Measurements from ENCODE around the gene SMG6. TPM values are rescaled to one million over a fixed set of nuclear protein-coding genes. Genes with fewer than 3 reads are reported as not detected.

Gene SMG6
- total and polyA plus RNA-seq, 4 experiments from 2014 or later: 3.8 to 58.5 (median 30.6) TPM

DNA sequence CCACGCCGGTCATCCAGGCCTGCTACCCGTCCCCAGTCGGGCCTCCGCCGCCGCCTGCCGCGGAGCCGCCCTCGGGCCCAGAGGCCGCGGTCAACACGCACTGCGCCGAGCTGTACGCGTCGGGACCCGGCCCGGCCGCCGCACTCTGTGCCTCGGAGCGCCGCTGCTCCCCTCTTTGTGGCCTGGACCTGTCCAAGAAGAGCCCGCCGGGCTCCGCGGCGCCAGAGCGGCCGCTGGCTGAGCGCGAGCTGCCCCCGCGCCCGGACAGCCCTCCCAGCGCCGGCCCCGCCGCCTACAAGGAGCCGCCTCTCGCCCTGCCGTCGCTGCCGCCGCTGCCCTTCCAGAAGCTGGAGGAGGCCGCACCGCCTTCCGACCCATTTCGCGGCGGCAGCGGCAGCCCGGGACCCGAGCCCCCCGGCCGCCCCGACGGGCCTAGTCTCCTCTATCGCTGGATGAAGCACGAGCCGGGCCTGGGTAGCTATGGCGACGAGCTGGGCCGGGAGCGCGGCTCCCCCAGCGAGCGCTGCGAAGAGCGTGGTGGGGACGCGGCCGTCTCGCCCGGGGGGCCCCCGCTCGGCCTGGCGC is 246.3 kb downstream of the SMG6 start:
- ChIA-PET CTCF (ENCODE audit: partially characterized antibody) (interaction anchor here (0.9 to 8.6 kb wide), 22 partner anchors 8 to 341 kb away, joined by 3 to 192 read pairs (median 4); no protein-coding TSS in a partner anchor), POLR2A (ENCODE audit: partially characterized antibody) (interaction anchor here (1.1 to 6.8 kb wide), 12 partner anchors 8 to 246 kb away, joined by 3 to 75 read pairs (median 11); partner anchors contain the start of genes OVCA2, SMG6 and SRR)
- no peaks in the 10 kb centered on the region for H3K27me3 ChIP-seq (ENCODE audit: insufficient read depth, low read length)
- peaks cover 21% of the 10 kb centered on the region for H3K4me1 ChIP-seq (ENCODE audit: insufficient read depth, low read length)
- Mint-ChIP-seq H3K4me3 (no peak overlapping the region), H3K36me3 (peaks cover 12 to 18% of the 10 kb centered on the region in 2 donors), H3K27me3 (no peaks in the 10 kb centered on the region), H3K9me3 (no peaks in the 10 kb centered on the region), H3K27ac (no peak overlapping the region), H3K4me1 (peaks cover 7 to 27% (median 17%) of the 10 kb centered on the region in 4 donors)
- H3K9me3 ChIP-seq (ENCODE audit: control insufficient read depth in 1 of 2, low read length in 2 of 2): no peaks in the 10 kb centered on the region
- no peak overlapping the region for H3K4me3 ChIP-seq (ENCODE audit: low read length in 2 of 2)
- intact Hi-C loops (cut with micrococcal nuclease): no loop called here
- H3K36me3 ChIP-seq (ENCODE audit: insufficient read depth, low read length): no peaks in the 10 kb centered on the region
- H3K27ac ChIP-seq (ENCODE audit: low read depth, low read length): no peak overlapping the region
- DNase-seq: no peak

DNA sequence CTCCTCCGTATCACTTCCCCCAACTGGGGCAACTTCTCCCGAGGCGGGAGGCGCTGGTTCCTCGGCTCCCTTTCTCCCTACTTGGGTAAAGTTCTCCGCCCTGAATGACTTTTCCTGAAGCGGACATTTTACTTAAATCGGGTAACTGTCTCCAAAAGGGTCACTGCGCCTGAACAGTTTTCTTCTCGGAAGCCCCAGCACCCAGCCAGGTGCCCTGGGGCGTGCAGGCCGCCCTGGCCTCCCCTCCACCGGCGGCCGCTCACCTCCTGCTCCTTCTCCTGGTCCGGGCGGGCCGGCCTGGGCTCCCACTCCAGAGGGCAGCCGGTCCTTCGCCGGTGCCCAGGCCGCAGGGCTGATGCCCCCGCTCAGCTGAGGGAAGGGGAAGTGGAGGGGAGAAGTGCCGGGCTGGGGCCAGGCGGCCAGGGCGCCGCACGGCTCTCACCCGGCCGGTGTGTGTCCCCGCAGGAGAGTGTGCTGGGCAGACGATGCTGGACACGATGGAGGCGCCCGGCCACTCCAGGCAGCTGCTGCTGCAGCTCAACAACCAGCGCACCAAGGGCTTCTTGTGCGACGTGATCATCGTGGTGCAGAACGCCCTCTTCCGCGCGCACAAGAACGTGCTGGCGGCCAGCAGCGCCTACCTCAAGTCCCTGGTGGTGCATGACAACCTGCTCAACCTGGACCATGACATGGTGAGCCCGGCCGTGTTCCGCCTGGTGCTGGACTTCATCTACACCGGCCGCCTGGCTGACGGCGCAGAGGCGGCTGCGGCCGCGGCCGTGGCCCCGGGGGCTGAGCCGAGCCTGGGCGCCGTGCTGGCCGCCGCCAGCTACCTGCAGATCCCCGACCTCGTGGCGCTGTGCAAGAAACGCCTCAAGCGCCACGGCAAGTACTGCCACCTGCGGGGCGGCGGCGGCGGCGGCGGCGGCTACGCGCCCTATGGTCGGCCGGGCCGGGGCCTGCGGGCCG is 247.1 kb downstream of the SMG6 start:
- ChIA-PET POLR2A (ENCODE audit: partially characterized antibody) (interaction anchor here (0.7 to 6.8 kb wide), 22 partner anchors 8 to 407 kb away, joined by 3 to 75 read pairs (median 8); partner anchors contain the start of genes OVCA2, RILP, RTN4RL1 and SMG6), CTCF (ENCODE audit: partially characterized antibody) (interaction anchor here (0.8 to 8.6 kb wide), 22 partner anchors 9 to 297 kb away, joined by 3 to 192 read pairs (median 5); partner anchors contain the start of genes SMG6 and SRR)
- no peaks in the 10 kb centered on the region for H3K36me3 ChIP-seq (ENCODE audit: insufficient read depth, low read length)
- Mint-ChIP-seq H3K36me3 (peaks cover 5 to 12% of the 10 kb centered on the region in 2 donors), H3K27me3 (no peaks in the 10 kb centered on the region), H3K4me1 (peaks cover 13 to 34% (median 23%) of the 10 kb centered on the region in 4 donors), H3K9me3 (no peaks in the 10 kb centered on the region), H3K27ac (peak overlapping the region in 4 of 7 donors; percentile 23 to 86 (median 80)), H3K4me3 (peak overlapping the region; percentile 67 to 84 (median 76))
- H3K4me1 ChIP-seq (ENCODE audit: insufficient read depth, low read length): peaks cover 27% of the 10 kb centered on the region
- H3K27ac ChIP-seq (ENCODE audit: low read depth, low read length): no peak overlapping the region
- peak; percentile 63 to 72 (median 68) for DNase-seq
- H3K4me3 ChIP-seq (ENCODE audit: low read length in 2 of 2): peak overlapping the region in 1 of 2 donors; percentile 51
- no peaks in the 10 kb centered on the region for H3K9me3 ChIP-seq (ENCODE audit: control insufficient read depth in 1 of 2, low read length in 2 of 2)
- H3K27me3 ChIP-seq (ENCODE audit: insufficient read depth, low read length): no peaks in the 10 kb centered on the region
- intact Hi-C loops (cut with micrococcal nuclease): no loop called here

DNA sequence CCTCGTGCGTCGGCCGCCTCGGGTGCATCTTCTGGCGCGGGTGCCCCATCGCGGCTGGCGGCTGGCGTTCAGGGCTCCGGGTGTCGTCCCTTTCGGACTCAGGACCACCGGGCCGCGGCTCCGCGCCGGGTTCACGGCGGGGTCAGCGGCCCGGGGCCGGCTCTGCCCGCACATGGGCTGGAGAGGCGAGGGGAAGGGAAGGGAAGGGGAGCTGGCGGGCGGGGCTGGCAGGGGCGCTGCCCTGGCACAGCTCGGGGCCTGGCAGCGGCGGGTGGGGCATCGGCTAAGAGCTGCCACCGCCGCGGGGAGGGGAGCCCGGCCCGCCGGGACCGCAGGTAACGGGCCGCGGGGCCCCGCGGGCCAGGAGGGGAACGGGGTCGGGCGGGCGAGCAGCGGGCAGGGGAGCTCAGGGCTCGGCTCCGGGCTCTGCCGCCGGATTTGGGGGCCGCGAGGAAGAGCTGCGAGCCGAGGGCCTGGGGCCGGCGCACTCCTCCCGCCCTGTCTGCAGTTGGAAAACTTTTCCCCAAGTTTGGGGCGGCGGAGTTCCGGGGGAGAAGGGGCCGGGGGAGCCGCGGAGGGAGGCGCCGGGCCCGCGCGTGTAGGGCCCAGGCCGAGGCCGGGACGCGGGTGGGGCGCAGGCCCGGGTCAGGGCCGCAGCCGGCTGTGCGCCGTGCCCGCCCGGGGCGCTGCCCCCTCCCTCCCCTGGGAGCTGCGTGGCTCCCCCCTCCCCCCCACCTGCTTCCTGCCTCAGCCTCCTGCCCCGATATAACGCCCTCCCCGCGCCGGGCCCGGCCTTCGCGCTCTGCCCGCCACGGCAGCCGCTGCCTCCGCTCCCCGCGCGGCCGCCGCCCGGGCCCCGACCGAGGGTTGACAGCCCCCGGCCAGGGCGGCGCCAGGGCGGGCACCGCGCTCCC is 248.0 kb downstream of the SMG6 start:
- Histone ChIP-seq H3K27ac (ENCODE audit: low read depth, low read length) (peak overlapping the region; percentile 71), H3K9me3 (ENCODE audit: control insufficient read depth in 1 of 2, low read length in 2 of 2) (no peaks in the 10 kb centered on the region), H3K27me3 (ENCODE audit: insufficient read depth, low read length) (no peaks in the 10 kb centered on the region), H3K4me1 (ENCODE audit: insufficient read depth, low read length) (peaks cover 30% of the 10 kb centered on the region), H3K4me3 (ENCODE audit: low read length in 2 of 2) (peak overlapping the region in 1 of 2 donors; percentile 63), H3K36me3 (ENCODE audit: insufficient read depth, low read length) (no peaks in the 10 kb centered on the region)
- intact Hi-C loops (cut with micrococcal nuclease): loop anchor here (1.0 to 2.0 kb wide), 2 partner anchors 227 to 281 kb away; partner anchors contain the start of genes SGSM2 and TSR1
- Mint-ChIP-seq H3K36me3 (peaks cover under 1 to 9% of the 10 kb centered on the region in 2 donors), H3K27me3 (no peaks in the 10 kb centered on the region), H3K9me3 (no peaks in the 10 kb centered on the region), H3K4me1 (peaks cover 13 to 34% (median 23%) of the 10 kb centered on the region in 4 donors), H3K27ac (no peak overlapping the region), H3K4me3 (peak overlapping the region in 1 of 8 donors; percentile 69)
- ChIA-PET CTCF (ENCODE audit: partially characterized antibody) (interaction anchor here (0.6 to 8.6 kb wide), 32 partner anchors 9 to 339 kb away, joined by 3 to 192 read pairs (median 6); partner anchors contain the start of genes SMG6, SRR and TSR1), POLR2A (ENCODE audit: partially characterized antibody) (interaction anchor here (0.6 to 6.8 kb wide), 26 partner anchors 9 to 1056 kb away, joined by 3 to 75 read pairs (median 4); partner anchors contain the start of genes RILP, RTN4RL1, SMG6 and SRR)
- DNase-seq: peak in 3 of 5 donors; percentile 32 to 44 (median 39)

DNA sequence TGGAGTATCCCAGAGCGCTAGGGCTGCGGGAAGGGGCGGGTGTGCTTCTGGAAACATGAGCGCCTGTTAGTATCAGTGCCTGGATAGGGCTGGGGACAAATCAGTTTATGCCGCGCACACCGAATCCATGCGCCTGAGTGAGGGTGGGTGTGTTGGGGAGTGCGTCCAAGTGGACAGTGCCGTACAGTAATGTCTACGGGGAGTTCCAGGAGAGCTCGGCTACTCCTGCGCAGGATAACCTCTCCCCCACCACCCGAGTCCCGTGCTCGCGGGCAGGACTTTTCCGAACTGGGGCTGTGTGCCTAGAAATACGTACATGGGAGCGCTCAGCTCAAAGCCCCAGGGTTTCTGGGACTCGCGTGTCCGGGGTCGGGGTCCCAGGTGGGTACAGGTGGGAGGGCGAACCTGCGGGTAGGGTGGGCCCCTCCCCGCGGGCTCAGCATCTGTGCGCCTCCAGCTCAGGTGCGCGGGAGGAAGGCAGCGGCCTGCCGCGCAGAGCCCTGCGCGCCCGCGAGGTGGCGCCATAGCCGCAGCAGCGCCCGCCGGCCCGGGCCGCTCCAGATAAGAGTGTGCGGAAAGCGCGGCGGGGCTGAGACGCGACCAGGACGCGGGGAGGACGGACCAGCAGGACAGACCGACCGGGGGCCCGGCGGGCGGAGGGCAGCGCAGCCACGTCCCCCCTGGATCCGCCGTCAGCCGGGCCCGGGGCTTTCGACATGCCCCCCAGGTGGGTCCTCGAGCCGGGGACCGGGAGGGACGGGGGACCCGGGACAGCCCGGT is 248.9 kb downstream of the SMG6 start, which contains the start of gene HIC1:
HIC1 (plus strand) TSS at position 592 of the 780 bp plus-strand sequence. CDS start 1,588 bp downstream, outside the sequence.
- Histone ChIP-seq H3K36me3 (ENCODE audit: insufficient read depth, low read length) (no peaks in the 10 kb centered on the region), H3K27me3 (ENCODE audit: insufficient read depth, low read length) (no peaks in the 10 kb centered on the region), H3K27ac (ENCODE audit: low read depth, low read length) (peak within 1 kb of the TSS; percentile 71), H3K4me3 (ENCODE audit: low read length in 2 of 2) (peak within 1 kb of the TSS; percentile 47 to 63), H3K9me3 (ENCODE audit: control insufficient read depth in 1 of 2, low read length in 2 of 2) (no peaks in the 10 kb centered on the region), H3K4me1 (ENCODE audit: insufficient read depth, low read length) (peaks cover 30% of the 10 kb centered on the region)
- intact Hi-C loops (cut with micrococcal nuclease): loop anchor here (1.0 to 2.0 kb wide), 6 partner anchors 190 to 347 kb away; partner anchors contain the start of genes MNT, SGSM2, SMG6 and SRR
- Mint-ChIP-seq H3K27ac (peak within 1 kb of the TSS; percentile 87 to 96 (median 92)), H3K4me1 (peaks cover 13 to 34% (median 21%) of the 10 kb centered on the region in 4 donors), H3K27me3 (no peaks in the 10 kb centered on the region), H3K9me3 (no peaks in the 10 kb centered on the region), H3K36me3 (peaks cover 0 to 4% of the 10 kb centered on the region in 2 donors), H3K4me3 (peak within 1 kb of the TSS; percentile 79 to 91 (median 83))
- CTCF ChIA-PET (ENCODE audit: partially characterized antibody): interaction anchor here (0.5 to 8.6 kb wide), 43 partner anchors 9 to 406 kb away, joined by 3 to 192 read pairs (median 5); partner anchors contain the start of genes SMG6 and SRR
- DNase-seq: peak; percentile 74 to 86 (median 83)
- POLR2A ChIA-PET (ENCODE audit: partially characterized antibody): interaction anchor here (0.7 to 6.8 kb wide), 24 partner anchors 10 to 338 kb away, joined by 3 to 75 read pairs (median 6); partner anchors contain the start of genes RTN4RL1, SMG6, SRR and TSR1

DNA sequence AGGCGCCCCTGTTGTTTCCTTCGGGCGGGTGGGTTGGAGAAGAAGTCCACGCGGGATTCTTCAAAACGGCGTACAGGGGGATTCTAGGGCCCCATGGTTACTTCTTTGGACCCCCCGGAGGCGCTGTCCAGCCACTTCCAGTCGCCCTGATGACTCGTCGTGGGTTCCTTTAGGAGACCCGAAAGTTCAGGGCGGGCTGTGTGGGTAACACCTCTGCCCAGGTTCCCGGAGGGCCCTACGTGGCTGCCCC is 249.4 kb downstream of the SMG6 start:
- H3K27ac Mint-ChIP-seq: peak overlapping the region; percentile 87 to 96 (median 92)
- intact Hi-C loops (cut with micrococcal nuclease): loop anchor here (1.0 to 2.0 kb wide), 5 partner anchors 190 to 347 kb away; partner anchors contain the start of genes MNT, SGSM2, SMG6 and SRR
- Histone ChIP-seq H3K9me3 (ENCODE audit: control insufficient read depth in 1 of 2, low read length in 2 of 2) (no peaks in the 10 kb centered on the region), H3K27ac (ENCODE audit: low read depth, low read length) (peak overlapping the region; percentile 71), H3K4me3 (ENCODE audit: low read length in 2 of 2) (peak overlapping the region; percentile 47 to 63), H3K36me3 (ENCODE audit: insufficient read depth, low read length) (no peaks in the 10 kb centered on the region), H3K27me3 (ENCODE audit: insufficient read depth, low read length) (no peaks in the 10 kb centered on the region), H3K4me1 (ENCODE audit: insufficient read depth, low read length) (peaks cover 33% of the 10 kb centered on the region)
- POLR2A ChIA-PET (ENCODE audit: partially characterized antibody): interaction anchor here (0.7 to 6.8 kb wide), 16 partner anchors 13 to 282 kb away, joined by 3 to 75 read pairs (median 14); partner anchors contain the start of genes SMG6, SRR and TSR1
- no peaks in the 10 kb centered on the region for H3K9me3 Mint-ChIP-seq
- no peaks in the 10 kb centered on the region for H3K27me3 Mint-ChIP-seq
- CTCF ChIA-PET (ENCODE audit: partially characterized antibody): interaction anchor here (0.5 to 8.6 kb wide), 38 partner anchors 8 to 405 kb away, joined by 3 to 192 read pairs (median 5); partner anchors contain the start of genes SMG6 and SRR
- peaks cover 13 to 32% (median 19%) of the 10 kb centered on the region in 4 donors for H3K4me1 Mint-ChIP-seq
- H3K36me3 Mint-ChIP-seq: peaks cover 0 to 4% of the 10 kb centered on the region in 2 donors
- no peak for DNase-seq
- peak overlapping the region; percentile 79 to 91 (median 83) for H3K4me3 Mint-ChIP-seq

Measured in CD4-positive, alpha-beta memory T cell (primary cell).